HL-60/S4 treated with retinoic acid at 250 ng/mL for 4 days and 3 days (cell line): ENCODE data around the gene TRIM4.
"Not testable (repeated sequence)": the region's sequence is repeated elsewhere in the genome, so short reads cannot be mapped to it uniquely, and the experiment has no call there.

Experiments
- in situ Hi-C: fragments of 300-500 bp; cut with MboI; formaldehyde crosslinking; loops from 2 replicates; pipeline ENCODE4 v1.7.0; 2022; ENCODE audit warnings: low sequenced_read_pairs

Gene TRIM4

GRCh38 chr7:99923200-99923599 lies 3.9 kb upstream of the TRIM4 start:
- in situ Hi-C loops, result no loop called here

- in situ Hi-C loops, result no loop called here
These were observed 819 bp upstream of the TRIM4 start for GRCh38 chr7:99920149-99920548.

GRCh38 chr7:99919814-99920112 lies 433 bp upstream of the TRIM4 start:
- in situ Hi-C loops, result no loop called here

- in situ Hi-C loops, result loop anchor here (5.0 kb wide), 1 partner anchor 81 kb away; no protein-coding TSS in a partner anchor
These were observed 8.4 kb downstream of the TRIM4 start for GRCh38 chr7:99910976-99911375.

- in situ Hi-C loops, result no loop called here
These were observed 17.7 kb downstream of the TRIM4 start for GRCh38 chr7:99901581-99901980.

- in situ Hi-C loops, result no loop called here
These were observed 19.4 kb downstream of the TRIM4 start for GRCh38 chr7:99899830-99900519.

- in situ Hi-C loops, result no loop called here
These were observed 20.5 kb downstream of the TRIM4 start for GRCh38 chr7:99898836-99899235.

GRCh38 chr7:99898023-99898357 lies 21.3 kb downstream of the TRIM4 start:
- in situ Hi-C loops, result no loop called here

GRCh38 chr7:99897322-99898022 lies 21.9 kb downstream of the TRIM4 start:
- in situ Hi-C loops, result no loop called here

- in situ Hi-C loops, result no loop called here
These were observed 24.6 kb downstream of the TRIM4 start for GRCh38 chr7:99894738-99895137.

- in situ Hi-C loops, result no loop called here
These were observed 26.1 kb downstream of the TRIM4 start for GRCh38 chr7:99893280-99893679.

- in situ Hi-C loops, result not testable (repeated sequence)
These were observed 29.0 kb downstream of the TRIM4 start for GRCh38 chr7:99890348-99890747.

GRCh38 chr7:99888366-99888765 lies 31.0 kb downstream of the TRIM4 start:
- in situ Hi-C loops, result not testable (repeated sequence)

GRCh38 chr7:99881370-99881769 lies 38.0 kb downstream of the TRIM4 start:
- in situ Hi-C loops, result no loop called here

- in situ Hi-C loops, result no loop called here
These were observed 42.4 kb downstream of the TRIM4 start, which contains the start of gene OR2AE1 for GRCh38 chr7:99876933-99877332. Gene OR2AE1 (minus strand): TSS chr7:99877033. CDS start chr7:99877033, 0 bp downstream.

GRCh38 chr7:99876491-99876890 lies 42.8 kb downstream of the TRIM4 start:
- in situ Hi-C loops, result no loop called here

- in situ Hi-C loops, result no loop called here
These were observed 51.1 kb downstream of the TRIM4 start for GRCh38 chr7:99868246-99868645.

GRCh38 chr7:99867477-99867876 lies 51.9 kb downstream of the TRIM4 start:
- in situ Hi-C loops, result not testable (repeated sequence)

- in situ Hi-C loops, result no loop called here
These were observed 55.4 kb downstream of the TRIM4 start for GRCh38 chr7:99863847-99864440.

- in situ Hi-C loops, result no loop called here
These were observed 58.8 kb downstream of the TRIM4 start for GRCh38 chr7:99860281-99861127.

GRCh38 chr7:99855236-99855635 lies 64.1 kb downstream of the TRIM4 start:
- in situ Hi-C loops, result no loop called here
